SU-DHL-6 (cell line): ENCODE data around the gene ERAL1.

Source experiments
- CTCF ChIP-seq: fragments of 200-600 bp; sonication (generic); IDR thresholded peaks from one replicate; pipeline ENCODE4 v1.5.1; 2017; ENCODE audit warnings: antibody characterized with exemption, mild to moderate bottlenecking, low read length, moderate library complexity; ENCODE audit not compliant: insufficient read depth, poor library complexity, severe bottlenecking
- EZH2phosphoT487 ChIP-seq: fragments of 200-600 bp; sonication (generic), shearing (Covaris generic); conservative IDR thresholded peaks from 2 replicates; pipeline ENCODE4 v1.6.1; 2018; ENCODE audit warnings: mild to moderate bottlenecking, antibody characterized with exemption, low read length, moderate library complexity, mixed read lengths

- TF ChIP-seq CTCF, result no peak
- no peak for TF ChIP-seq EZH2phosphoT487
Observed at GRCh38 chr17:28819582-28819981, 35.2 kb upstream of the ERAL1 start.
